Loucy (cell line): ENCODE measurements around the gene PPP1R12B.

Experiments
- CTCF ChIP-seq: fragments of 200-600 bp; sonication (generic); conservative IDR thresholded peaks from 2 replicates; pipeline ENCODE4 v1.5.1; 2014; ENCODE audit warnings: mild to moderate bottlenecking, antibody characterized with exemption, low read length
- EZH2phosphoT487 ChIP-seq: fragments of 200-600 bp; IDR thresholded peaks from 2 replicates; pipeline ENCODE4 v1.6.1; 2018; ENCODE audit warnings: antibody characterized with exemption, mild to moderate bottlenecking, moderate library complexity, borderline replicate concordance

GRCh38 chr1:202628646-202629215 lies 280.2 kb downstream of the PPP1R12B start:
- no peak for TF ChIP-seq CTCF
- TF ChIP-seq EZH2phosphoT487: no peak
